SK-N-MC (cell line): ENCODE results near the gene CELF2.

Source experiments
- EZH2 ChIP-seq: fragments of 200-600 bp; sonication (generic); IDR thresholded peaks from one replicate; pipeline ENCODE4 v1.6.1; 2017; ENCODE audit warnings: antibody characterized with exemption
- POLR2AphosphoS5 ChIP-seq: IDR thresholded peaks from 2 replicates; pipeline ENCODE4 v1.6.1; 2012; ENCODE audit warnings: mild to moderate bottlenecking, low read depth, low read length, borderline replicate concordance

DNA sequence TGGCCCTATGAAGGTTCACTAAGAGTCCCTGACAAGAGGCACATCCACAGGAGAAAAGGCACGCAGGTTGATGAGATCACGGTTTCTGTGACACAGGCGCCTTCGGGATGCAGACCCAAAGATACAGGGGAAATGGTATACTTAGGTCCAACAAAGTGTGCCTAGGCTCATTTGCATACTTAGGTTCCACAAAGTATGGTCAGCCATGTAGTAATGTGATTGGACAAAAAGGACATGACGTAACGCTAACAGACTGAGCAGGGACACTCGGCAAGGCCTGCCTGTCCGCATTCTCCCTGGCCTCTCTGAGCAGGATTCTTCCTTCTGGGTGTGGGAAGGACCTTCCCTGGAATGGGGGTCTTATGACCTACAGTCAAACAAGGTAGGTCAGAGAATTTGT, 190.6 kb downstream of the CELF2 start:
- TF ChIP-seq EZH2 (no peak), POLR2AphosphoS5 (no peak)
